ENCODE results near the gene KLK5. TPM values are rescaled to one million over a fixed set of nuclear protein-coding genes. Genes with fewer than 3 reads are reported as not detected.

KLK5 gene
- total and polyA plus RNA-seq, 2 of the 13 experiments (the other 11 are each of a cell fraction or from before 2014, with no cell fraction given), result not detected

DNA sequence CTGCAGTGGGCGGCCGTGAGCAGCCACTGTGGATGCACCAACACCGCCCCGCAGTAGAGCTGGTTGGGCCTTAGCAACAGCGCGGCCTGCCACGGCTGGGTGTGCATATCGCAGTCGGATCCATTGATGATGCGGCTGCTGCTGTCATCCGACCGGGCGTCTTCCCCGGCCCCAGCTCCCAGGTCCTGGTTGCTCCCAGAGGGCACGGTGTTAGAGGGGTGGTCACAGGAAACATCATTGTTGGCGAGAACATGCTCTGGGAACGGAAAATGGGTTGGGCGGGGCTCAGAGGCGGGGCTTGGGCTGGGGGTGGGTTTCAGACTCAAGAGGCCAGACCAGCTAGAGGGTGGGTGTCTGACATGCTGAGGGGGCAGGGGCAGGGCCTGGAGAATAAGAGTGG is 3.0 kb downstream of the KLK5 start (continued):
- TF ChIP-seq TFDP1 (CRISPR knock-in tag; IDR thresholded peaks at IDR 0.05; ENCODE audit: borderline replicate concordance) (no peak), ZBTB1 (CRISPR knock-in tag; IDR thresholded peaks at IDR 0.05; ENCODE audit: borderline replicate concordance) (no peak), ZNF891 (CRISPR knock-in tag; IDR thresholded peaks at IDR 0.05) (no peak), DMTF1 (CRISPR knock-in tag; IDR thresholded peaks at IDR 0.05) (no peak)
- TF ChIP-seq, protein P1, sequence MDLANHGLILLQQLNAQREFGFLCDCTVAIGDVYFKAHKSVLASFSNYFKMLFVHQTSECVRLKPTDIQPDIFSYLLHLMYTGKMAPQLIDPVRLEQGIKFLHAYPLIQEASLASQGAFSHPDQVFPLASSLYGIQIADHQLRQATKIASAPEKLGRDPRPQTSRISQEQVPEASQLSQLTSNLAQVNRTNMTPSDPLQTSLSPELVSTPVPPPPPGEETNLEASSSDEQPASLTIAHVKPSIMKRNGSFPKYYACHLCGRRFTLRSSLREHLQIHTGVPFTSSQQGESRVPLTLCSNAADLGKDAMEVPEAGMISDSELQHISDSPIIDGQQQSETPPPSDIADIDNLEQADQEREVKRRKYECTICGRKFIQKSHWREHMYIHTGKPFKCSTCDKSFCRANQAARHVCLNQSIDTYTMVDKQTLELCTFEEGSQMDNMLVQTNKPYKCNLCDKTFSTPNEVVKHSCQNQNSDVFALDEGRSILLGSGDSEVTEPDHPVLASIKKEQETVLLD (CRISPR knock-in tag; IDR thresholded peaks at IDR 0.05; ENCODE audit: low read depth), result no peak

GRCh38 chr19:50947123-50947522 is 5.7 kb downstream of the KLK5 start:
- H3K9ac ChIP-seq (ENCODE audit: insufficient read depth, low read depth, low read length), result no peak overlapping the region
- H3K9me3 ChIP-seq (ENCODE audit: low read length), result no peaks in the 10 kb centered on the region
- no TSS peak for BruUV-seq (replicated peaks)
- ChIA-PET POLR2A (no interaction called here), CTCF (ENCODE audit: low intra/inter-chr PET ratio, low total read pairs) (no interaction called here)
- H3K4me3 ChIP-seq (replicated peaks in 1 of 3; ENCODE audit: insufficient read depth in 1 of 3, low read depth in 2 of 3, low read length in 3 of 3), result no peak overlapping the region
- intact Hi-C loops (cut with micrococcal nuclease; ENCODE audit: unreplicated experiment) (no loop called here), in situ Hi-C loops (cut with HindIII; ENCODE audit: extremely low pct_ligation_motif_present, low pct_unique_long_range_greater_than_20kb) (loop anchor here (25.0 kb wide), 1 partner anchor 140 kb away; the partner anchor contains the start of gene KLK14)
- H2AFZ ChIP-seq (ENCODE audit: low read length), result no peak overlapping the region
- FAIRE-seq (no peak), DNase-seq (ENCODE audit: low spot score) (no peak), ATAC-seq (no peak)
- H3K4me1 ChIP-seq (ENCODE audit: insufficient read depth, low read length), result no peaks in the 10 kb centered on the region
- no peak overlapping the region for H3K27ac ChIP-seq (ENCODE audit: extremely low read length, insufficient read depth, low read length)
- 7% methylated on average over 4 of the region's 4 CpGs for WGBS (ENCODE audit: low lambda C conversion rate)
- H3K27me3 ChIP-seq (ENCODE audit: control insufficient read depth in 1 of 2, insufficient read depth in 2 of 2, low read length in 2 of 2), result peaks cover 0 to 7% of the 10 kb centered on the region in 2 experiments; a peak in 2 of 5 replicates
- H3K79me2 ChIP-seq (ENCODE audit: insufficient read depth, low read length), result no peaks in the 10 kb centered on the region
- no peaks in the 10 kb centered on the region for H3K36me3 ChIP-seq (replicated peaks in 1 of 2; ENCODE audit: control insufficient read depth in 1 of 2, insufficient read depth in 2 of 2, low read length in 2 of 2)
- no peak overlapping the region for H3K4me2 ChIP-seq (ENCODE audit: low read depth, low read length)
- no peaks in the 10 kb centered on the region for H4K20me1 ChIP-seq (ENCODE audit: insufficient read depth, low read length)
- TF ChIP-seq ZNF24 (IDR thresholded peaks at IDR 0.05), result no peak
- TF ChIP-seq NFAT5 (CRISPR knock-in tag; IDR thresholded peaks at IDR 0.05), result no peak
- TF ChIP-seq DPF2 (CRISPR knock-in tag; IDR thresholded peaks at IDR 0.05; ENCODE audit: borderline replicate concordance, low read depth), result no peak
- TF ChIP-seq ZSCAN30 (CRISPR knock-in tag; IDR thresholded peaks at IDR 0.05), result no peak
- no peak for TF ChIP-seq ZNF567 (CRISPR knock-in tag; IDR thresholded peaks at IDR 0.05; ENCODE audit: borderline replicate concordance)
- TF ChIP-seq, protein P2, sequence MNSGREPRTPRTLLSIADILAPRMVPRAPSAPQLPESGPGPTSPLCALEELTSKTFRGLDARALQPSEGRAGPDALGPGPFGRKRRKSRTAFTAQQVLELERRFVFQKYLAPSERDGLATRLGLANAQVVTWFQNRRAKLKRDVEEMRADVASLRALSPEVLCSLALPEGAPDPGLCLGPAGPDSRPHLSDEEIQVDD (CRISPR knock-in tag; IDR thresholded peaks at IDR 0.05; ENCODE audit: borderline replicate concordance), result no peak
- no peak for TF ChIP-seq ZNF570 (CRISPR knock-in tag; IDR thresholded peaks at IDR 0.05; ENCODE audit: borderline replicate concordance)
